ENCODE measurements around the gene KRTAP10-10. TPM values are rescaled to one million over a fixed set of nuclear protein-coding genes. Genes with fewer than 3 reads are reported as not detected.
"Not testable (repeated sequence)": the region's sequence is repeated elsewhere in the genome, so short reads cannot be mapped to it uniquely, and the experiment has no call there.

The KRTAP10-10 gene, protein sequence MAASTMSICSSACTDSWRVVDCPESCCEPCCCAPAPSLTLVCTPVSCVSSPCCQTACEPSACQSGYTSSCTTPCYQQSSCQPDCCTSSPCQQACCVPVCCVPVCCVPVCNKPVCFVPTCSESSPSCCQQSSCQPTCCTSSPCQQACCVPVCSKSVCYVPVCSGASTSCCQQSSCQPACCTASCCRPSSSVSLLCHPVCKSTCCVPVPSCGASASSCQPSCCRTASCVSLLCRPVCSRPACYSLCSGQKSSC
- not detected for polyA plus RNA-seq (ENCODE audit: insufficient read length)

DNA sequence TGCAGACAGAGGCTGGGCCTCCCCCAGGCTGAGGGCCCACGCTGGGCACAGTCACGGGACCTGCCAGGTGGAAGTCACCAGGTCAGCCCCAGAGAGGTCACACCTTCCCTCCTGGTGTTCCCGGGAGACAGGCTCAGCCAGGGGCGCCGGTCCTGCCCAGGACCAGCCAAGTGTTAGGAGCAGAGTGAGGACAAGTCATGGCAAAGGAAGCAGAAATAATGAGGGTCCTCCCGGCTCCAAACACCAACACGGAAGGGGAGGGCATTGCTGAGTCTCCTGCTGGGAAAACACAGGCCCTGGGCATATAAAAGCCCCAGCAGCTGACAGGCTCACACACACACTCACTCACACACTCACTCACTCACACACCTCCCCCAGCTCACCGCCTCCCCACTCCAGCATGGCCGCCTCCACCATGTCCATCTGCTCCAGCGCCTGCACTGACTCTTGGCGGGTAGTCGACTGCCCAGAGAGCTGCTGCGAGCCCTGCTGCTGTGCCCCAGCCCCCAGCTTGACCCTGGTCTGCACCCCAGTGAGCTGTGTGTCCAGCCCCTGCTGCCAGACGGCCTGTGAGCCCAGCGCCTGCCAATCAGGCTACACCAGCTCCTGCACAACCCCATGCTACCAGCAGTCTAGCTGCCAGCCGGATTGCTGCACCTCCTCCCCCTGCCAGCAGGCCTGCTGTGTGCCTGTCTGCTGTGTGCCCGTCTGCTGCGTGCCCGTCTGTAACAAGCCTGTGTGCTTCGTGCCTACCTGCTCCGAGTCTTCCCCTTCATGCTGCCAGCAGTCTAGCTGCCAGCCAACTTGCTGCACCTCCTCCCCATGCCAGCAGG, at the start of gene KRTAP10-10:
Gene KRTAP10-10, plus strand, starts transcription at position 339 of the 833 bp plus-strand sequence. Its CDS starts 62 bp downstream, at position 401.
- DNase-seq (ENCODE audit: low read depth), result no peak

DNA sequence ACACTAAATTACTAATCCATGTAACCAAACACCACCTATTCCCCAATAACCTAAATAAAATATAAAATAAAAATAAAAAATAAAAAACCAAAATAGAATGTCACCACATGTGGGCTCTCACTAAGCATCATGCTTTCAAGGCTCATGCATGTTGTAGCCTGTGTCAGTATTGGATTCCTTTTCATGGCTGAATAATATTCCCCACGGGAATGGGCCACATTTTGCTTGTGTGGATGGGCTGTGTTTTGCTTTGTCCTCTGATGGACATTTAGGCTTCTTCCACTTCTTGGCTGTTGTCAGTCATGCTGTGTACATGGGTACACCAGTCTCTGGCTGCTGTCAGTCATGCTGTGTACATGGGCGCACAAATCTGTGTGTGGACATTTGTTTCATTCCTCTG, 48.1 kb upstream of the KRTAP10-10 start:
- no peak for DNase-seq (ENCODE audit: low read depth)

DNA sequence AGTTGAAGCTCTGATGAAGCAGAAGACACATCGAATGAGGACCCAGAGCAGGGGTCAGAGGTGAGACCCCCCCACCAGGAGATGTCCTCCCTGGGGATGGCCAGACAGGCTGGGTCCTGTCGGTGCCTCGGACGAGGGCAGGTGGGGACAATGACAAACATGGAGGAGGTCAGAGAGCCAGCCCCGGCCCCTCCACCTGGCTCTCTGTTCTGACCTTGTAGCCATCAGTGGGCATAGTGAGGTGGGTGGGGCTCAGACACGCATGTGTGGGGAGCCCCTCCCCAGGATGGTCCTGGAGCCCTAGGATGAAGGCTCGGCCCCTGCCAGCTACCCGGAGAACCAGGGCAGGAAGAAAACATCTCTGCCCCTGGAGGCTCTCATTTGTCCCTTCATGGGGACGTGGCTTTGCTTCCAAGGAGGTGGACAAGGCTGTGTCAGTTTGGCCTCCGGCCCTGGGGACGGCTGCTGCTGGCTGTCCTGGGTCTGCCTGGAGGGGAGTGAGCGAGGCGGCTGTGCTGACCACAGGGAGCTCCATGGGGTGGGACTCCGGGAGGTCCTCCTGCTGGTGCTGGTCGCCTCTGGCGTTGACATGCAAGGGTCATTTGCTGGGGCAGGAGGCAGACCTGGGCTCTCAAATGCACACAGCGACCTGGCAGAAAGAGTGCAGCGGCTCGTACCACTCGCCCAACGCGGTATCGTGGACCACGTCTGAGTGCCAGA, 47.4 kb upstream of the KRTAP10-10 start:
- DNase-seq (ENCODE audit: low read depth), result no peak

DNA sequence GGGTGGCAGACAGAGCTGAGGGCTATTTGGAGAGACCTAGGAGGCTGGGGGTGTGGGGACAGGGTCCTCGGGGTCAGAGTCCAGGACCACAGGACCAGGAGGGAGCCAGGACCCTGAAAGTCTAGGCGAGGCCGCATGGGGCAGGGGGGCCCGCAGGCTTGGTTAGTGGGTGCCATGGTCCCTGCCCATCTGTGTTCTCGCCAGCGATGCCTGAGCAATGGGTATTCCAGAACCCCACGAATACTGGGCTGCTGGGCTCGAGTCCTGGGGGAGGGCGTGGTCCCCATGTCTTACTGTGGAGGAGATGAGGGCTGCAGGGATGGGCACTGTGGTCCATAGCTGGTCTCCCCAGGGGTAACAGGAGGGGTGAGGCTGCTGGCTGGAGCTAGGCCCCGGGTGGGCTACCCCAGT, 46.8 kb upstream of the KRTAP10-10 start:
- no peak for DNase-seq (ENCODE audit: low read depth)

DNA sequence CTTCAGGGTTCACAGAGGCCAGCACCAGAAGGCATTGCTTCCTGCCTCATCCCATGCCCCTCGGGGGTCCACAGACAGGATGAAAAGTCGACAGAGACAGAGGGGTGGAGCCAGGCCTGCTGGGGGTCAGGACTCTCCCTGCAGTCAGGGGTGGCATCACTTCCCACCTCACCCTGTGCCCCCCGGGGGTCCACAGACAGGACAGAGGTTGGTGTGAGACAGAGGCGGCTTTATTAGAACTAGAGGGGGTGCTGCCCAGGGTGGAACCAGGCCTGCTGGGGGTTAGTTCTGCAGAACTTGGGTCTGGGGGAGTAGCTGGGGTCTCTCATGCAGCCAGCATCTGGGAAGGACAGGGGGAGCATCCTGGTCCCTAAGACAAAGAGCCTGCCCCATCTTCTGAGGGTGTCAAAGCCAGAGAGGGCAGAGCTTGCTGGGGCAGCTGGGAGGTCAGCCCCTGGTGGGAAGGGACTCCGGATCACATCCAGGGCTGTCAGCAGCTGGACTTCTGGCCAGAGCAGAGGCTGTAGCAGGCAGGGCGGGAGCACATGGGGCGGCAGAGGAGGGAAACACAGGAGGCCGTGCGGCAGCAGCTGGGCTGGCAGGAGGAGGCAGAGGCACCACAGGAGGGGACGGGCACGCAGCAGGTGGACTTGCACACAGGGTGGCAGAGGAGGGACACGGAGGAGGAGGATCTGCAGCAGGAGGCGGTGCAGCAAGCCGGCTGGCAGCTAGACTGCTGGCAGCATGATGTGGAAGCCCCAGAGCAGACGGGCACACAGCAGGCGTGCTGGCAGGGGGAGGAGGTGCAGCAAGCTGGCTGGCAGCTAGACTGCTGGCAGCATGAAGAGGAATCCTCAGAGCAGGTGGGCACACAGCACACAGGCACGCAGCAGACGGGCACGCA, 46.0 kb upstream of the KRTAP10-10 start:
- not testable (repeated sequence) for DNase-seq (ENCODE audit: low read depth)

DNA sequence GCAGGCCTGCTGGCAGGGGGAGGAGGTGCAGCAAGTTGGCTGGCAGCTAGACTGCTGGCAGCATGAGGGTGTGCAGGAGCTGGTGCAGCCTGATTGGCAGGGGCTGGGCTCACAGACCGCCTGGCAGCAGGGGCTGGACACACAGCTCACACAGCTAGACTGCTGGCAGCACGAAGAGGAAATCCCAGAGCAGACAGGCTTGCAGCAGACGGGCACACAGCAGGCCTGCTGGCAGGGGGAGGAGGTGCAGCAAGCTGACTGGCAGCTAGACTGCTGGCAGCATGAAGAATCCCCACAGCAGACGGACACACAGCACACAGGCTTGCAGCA, 45.4 kb upstream of the KRTAP10-10 start:
- DNase-seq (ENCODE audit: low read depth), result not testable (repeated sequence)

DNA sequence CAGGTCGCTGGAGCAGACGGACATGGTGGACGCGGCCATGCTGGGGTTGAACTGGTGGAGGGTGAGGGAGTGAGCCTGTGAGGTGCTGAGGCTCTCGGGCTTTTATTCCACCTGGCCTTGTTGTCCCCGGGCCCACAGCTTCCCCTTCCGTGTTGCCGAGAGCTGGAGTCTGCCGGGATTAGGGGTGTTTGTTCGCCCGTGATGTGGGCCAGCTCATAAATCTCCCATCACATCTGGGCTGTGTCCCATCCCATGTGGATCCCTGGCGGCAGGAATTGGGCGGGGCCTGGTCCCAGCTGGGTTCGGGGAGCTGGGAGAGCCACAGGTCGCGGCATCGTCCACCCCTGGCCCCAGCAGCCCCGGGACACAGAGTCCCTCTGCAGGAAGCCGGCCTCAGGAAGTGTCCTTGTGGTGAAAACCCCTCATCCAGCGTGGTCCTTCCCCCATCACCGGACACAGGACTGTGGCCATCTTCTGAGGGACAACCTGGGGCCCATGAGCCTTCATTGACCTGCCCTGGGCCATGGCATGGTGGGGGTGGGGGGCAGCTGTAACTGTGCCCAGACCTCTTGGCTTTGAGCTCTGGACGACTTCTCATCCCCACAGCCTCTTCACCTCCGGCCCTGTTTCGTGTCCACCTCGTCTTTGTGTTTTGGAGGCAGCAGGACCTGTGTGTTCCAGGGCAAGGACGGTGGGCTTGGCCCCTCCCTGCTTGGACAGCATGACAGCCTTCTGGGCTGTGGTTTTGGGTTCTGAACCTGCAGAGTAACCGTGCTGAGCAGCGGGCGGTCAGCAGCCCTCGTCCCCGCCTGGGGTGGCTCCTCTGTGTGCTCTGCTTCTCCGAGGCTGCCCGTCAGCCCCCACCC, 44.5 kb upstream of the KRTAP10-10 start, which contains the start of gene KRTAP10-6:
Gene KRTAP10-6, minus strand, starts transcription at position 60 of the 866 bp plus-strand sequence. Its CDS starts 21 bp downstream, at position 39.
- DNase-seq (ENCODE audit: low read depth), result no peak

DNA sequence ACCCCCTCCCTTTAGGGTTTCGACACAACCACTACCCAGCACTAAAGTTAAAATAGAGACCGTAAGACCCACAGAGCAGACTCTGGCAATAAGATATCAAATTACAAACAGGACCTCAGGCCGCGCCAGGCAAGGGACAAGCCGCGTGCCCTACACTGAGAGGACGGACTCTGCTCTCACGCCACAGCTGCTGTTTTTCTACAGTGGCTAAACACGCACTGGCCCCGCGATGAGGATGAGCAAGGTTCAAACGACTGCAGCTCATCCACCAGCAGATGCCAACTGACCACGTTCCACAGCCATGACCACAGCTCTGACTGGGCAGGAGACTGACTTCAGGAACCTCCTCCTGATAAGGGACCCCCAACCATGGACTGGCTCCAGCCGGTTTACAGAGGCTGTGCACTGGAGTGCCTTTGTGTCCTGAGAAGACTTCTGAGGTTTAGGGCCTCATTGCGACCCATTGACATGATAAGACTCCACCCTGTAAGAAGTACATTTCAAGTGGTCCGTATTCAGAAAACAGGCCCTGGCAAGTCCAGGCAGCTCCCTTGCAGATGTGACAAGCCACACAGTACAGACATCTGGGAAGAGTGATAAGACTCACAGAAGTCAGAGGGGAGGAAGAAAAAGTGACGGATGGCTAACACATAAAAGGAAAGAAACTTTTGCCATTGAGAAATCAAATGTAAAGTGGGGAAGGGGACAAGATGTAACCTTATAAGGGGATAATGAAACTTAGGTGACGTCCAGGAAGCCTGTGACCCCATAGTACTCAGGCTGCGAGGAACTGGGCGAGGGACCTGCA, 43.4 kb upstream of the KRTAP10-10 start:
- DNase-seq (ENCODE audit: low read depth), result no peak

DNA sequence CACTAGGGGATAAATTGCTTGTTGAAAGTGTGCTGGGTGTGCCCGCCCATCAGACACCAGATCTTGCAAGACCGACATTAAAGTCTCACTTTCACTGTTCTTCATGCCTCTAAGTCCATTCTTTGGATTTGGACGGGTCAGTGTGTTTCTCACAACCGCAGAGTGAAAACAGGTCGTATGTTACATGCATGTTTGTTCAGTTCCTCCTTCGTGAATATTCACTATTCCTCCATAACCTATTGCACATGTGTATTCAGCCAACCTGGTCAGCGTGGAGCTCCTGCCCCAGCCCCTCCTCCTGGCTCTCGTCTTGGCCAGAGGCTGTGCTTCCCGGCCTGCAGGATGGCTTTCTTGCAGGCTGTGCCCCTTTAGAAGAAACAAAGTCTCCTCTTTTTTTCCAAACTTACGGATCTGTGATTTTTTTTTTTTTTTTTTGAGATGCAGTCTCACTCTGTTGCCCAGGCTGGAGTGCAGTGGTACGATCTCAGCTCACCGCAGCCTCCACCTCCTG, 42.7 kb upstream of the KRTAP10-10 start:
- DNase-seq (ENCODE audit: low read depth), result no peak

DNA sequence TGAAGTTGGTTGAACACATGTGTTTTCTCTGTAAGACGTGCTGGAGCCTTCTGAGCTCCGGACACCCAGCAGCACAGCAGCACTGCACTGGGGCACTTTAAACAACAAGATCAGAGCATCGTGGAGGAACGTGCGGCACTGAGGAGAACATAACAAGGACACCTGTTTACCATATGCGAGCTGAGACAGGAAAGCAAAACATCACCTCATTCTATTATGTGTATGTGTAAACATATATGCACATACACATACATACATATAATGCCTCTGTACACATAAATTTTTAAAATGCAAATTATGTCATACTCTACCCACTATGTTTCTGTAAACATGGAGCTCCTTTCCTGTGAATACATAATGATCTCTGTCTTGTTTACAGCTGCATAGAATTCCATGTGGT, 41.6 kb upstream of the KRTAP10-10 start:
- DNase-seq (ENCODE audit: low read depth), result no peak

DNA sequence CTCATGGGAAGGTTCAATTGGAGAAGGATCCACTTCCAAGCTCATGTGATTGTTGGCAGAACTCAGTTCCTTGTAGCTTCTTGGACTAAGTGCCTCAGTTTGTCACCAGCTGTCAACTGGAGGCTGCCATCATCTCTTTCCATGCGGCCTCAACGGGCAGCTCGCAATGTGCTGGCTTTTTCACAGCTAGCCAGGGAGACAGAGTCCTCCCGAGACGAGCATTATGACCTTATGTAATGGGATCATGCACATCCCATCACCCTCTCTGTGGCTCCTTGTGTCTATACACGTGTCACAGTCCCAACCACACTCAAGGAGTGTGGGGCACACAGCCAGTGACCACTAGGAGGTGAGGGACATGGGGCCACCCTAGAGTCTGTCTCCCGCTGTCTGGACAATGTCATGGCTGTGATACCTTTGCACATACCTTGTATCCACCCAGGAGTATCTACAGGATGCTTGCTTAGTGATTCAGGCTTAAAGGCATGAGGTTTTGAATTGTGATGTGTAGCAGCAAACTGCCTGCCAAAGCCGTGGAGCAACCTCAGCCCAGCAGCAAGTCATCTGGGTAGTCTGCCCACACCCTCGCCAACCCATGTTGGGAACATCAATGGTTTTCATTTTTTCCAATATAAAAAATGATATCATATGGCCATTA, 41.0 kb upstream of the KRTAP10-10 start:
- no peak for DNase-seq (ENCODE audit: low read depth)

DNA sequence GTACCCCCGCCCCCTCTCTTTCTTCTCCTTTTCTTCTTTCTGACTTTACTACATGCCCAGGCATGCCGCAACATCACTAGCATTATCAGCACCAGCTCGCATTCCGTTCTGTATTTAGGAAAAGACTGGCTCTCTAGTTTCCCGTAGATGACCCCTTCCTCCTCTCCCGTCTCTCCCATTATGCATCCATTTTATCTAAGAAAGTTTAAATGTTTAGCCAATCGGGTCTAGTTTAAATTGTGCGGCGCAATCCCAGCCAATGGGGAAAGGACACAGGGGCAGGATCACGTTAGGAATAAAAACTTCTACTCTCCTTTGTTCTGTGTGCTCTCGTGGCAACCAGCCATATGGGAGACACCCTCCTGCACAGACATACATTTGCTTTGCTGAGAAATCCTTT, 39.1 kb upstream of the KRTAP10-10 start:
- no peak for DNase-seq (ENCODE audit: low read depth)

DNA sequence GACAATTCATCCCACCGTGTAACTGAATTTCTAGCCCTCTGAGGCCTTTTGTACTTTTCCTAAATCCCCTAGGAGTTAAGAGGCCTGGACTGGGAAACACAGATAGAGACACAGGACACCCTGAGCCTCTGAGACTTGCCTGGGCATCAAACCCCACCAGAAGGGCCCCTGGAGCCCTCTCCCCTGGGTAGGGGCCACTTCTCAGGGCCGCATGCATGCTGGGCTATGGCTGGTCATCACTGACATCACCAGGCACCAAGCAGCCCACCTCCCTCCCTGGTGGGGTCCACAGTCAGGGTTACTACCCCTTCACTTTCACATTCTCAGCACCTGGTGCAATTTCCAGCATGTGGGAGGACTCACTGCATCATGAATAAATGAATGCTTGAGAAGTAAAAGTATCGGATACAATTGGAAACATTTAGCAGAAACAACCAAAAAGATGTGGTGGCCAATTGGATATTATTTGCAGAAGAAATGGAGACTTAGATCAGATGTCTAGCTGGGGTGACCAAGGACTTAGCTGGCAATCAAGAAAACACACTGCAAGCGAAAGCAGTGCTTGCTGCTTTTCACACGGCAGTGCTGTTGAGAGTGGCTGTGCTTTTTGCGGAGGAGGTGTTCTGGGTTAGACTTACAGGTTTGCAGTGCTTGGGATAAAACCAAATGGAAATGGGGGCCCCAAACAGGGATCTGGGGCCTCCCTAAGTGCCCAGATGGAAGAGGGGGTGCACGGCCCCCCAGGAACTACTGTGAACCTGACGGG, 37.7 kb upstream of the KRTAP10-10 start:
- no peak for DNase-seq (ENCODE audit: low read depth)

DNA sequence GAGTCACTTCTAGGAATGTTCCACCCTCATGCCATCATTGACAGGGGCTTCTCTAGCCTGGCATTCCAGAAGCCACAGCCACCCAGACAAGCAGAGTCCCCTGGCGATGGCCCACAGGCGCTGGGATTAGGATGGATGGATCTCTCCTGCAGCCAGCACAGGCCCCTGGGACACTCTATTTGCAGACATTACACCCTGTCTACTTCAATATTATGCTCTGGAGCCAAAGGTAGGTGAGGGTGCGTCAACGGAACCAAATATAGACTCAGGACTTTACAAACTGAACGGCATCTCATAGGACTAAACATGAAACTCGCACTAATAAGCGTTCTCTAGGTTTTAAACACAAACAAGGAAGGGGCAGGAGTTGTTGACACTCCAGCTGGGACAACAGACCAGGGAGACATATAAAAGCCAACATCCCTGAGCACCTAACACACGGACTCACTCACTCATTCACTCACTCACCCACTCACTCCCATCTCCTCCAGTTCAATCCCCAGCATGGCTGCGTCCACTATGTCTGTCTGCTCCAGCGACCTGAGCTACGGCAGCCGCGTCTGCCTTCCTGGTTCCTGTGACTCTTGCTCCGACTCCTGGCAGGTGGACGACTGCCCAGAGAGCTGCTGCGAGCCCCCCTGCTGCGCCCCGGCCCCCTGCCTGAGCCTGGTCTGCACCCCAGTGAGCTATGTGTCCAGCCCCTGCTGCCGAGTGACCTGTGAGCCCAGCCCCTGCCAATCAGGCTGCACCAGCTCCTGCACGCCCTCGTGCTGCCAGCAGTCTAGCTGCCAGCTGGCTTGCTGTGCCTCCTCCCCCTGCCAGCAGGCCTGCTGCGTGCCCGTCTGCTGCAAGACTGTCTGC, 36.8 kb upstream of the KRTAP10-10 start, which contains the start of gene KRTAP10-7:
Gene KRTAP10-7, plus strand, starts transcription at position 480 of the 861 bp plus-strand sequence. Its CDS starts 25 bp downstream, at position 505.
- not testable (repeated sequence) for DNase-seq (ENCODE audit: low read depth)

DNA sequence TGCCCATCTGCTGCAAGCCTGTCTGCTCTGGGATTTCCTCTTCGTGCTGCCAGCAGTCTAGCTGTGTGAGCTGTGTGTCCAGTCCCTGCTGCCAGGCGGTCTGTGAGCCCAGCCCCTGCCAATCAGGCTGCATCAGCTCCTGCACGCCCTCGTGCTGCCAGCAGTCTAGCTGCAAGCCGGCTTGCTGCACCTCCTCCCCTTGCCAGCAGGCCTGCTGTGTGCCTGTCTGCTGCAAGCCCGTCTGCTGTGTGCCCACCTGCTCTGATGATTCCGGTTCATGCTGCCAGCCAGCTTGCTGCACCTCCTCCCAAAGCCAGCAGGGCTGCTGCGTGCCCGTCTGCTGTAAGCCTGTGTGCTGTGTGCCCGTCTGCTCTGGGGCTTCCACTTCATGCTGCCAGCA, 36.1 kb upstream of the KRTAP10-10 start:
- not testable (repeated sequence) for DNase-seq (ENCODE audit: low read depth)

DNA sequence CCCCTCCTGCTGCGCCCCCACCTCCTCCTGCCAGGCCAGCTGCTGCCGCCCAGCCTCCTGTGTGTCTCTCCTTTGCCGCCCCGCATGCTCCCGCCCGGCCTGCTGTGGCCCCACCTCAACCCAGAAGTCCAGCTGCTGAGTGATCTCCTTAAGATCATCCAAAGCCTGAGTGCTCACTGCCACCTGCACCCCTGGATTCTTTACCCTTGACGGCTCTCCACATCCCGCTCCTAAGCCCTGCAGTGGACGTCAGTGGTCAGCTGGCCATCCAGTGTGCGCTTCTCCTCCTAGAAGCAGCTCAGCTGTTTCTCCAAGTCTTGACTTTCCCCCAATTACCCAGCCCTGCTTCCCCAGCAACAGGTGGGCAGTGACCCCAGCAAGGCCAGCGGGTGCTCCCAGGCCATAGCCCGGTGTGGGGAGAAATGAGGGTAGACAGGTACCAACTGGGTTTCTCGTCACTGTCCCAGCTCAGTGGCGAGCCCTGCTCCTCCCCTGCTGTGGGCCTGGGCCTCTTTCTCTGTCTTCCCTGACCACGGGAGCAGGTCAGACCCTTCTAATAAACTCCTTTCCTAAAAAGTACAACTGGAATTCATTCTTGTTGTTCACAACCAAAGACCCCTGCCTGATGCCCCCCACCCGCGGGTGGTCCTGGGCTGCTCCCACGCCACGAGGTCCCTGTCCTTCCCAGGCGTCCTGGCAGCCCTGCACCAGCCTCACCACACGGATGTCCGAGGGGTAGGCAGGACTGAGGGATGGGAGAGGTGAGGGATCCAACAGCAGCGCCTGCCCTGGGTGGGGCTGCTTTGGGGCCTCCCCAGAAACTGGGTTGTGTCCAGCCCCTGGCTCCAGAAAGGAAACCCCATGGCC, 35.3 kb upstream of the KRTAP10-10 start:
- DNase-seq (ENCODE audit: low read depth), result no peak

All from forelimb muscle (tissue), 1 donor.